ENCODE data around the gene HUNK.

Gene HUNK

GRCh38 chr21:31865429-31865970 lies 7.3 kb upstream of the HUNK start:
- no peak overlapping the region for H2AFZ ChIP-seq (ENCODE audit: low read length)
- H3K4me2 ChIP-seq (ENCODE audit: low read depth, low read length) = peak overlapping the region; percentile 39
- no peaks in the 10 kb centered on the region for H3K9me2 ChIP-seq (replicated peaks; ENCODE audit: insufficient read depth, low read length)
- H3K9ac ChIP-seq (ENCODE audit: low read length) = no peak overlapping the region
- H3K79me2 ChIP-seq (ENCODE audit: low read length) = no peaks in the 10 kb centered on the region
- no peaks in the 10 kb centered on the region for H4K20me1 ChIP-seq (ENCODE audit: insufficient read depth, low read length)
- no peak overlapping the region for H3K4me3 ChIP-seq (ENCODE audit: low read length)
- H3K27ac ChIP-seq (ENCODE audit: low read length) = no peak overlapping the region
- no peaks in the 10 kb centered on the region for H3K36me3 ChIP-seq (replicated peaks; ENCODE audit: insufficient read depth, low read length)
- peaks cover 19% of the 10 kb centered on the region for H3K27me3 ChIP-seq (replicated peaks; ENCODE audit: insufficient read depth, low read length)
- TF ChIP-seq CTCF (IDR thresholded peaks at IDR 0.05; ENCODE audit: low read length) (no peak), EZH2phosphoT487 (IDR thresholded peaks at IDR 0.05; ENCODE audit: low read length) (no peak), EZH2 (optimal IDR thresholded peaks at IDR 0.05; ENCODE audit: low read depth, low read length) (no peak)
- H3K9me3 ChIP-seq (replicated peaks; ENCODE audit: insufficient read depth, low read length) = no peaks in the 10 kb centered on the region
- no peaks in the 10 kb centered on the region for H3F3A ChIP-seq (ENCODE audit: insufficient read depth, low read length)
- no peaks in the 10 kb centered on the region for H3K4me1 ChIP-seq (ENCODE audit: low read length)
- no peak for DNase-seq

GRCh38 chr21:31866077-31866511 lies 6.7 kb upstream of the HUNK start:
- no peaks in the 10 kb centered on the region for H3K79me2 ChIP-seq (ENCODE audit: low read length)
- H3K9me2 ChIP-seq (replicated peaks; ENCODE audit: insufficient read depth, low read length) = no peaks in the 10 kb centered on the region
- H3K4me2 ChIP-seq (ENCODE audit: low read depth, low read length) = peak overlapping the region; percentile 39
- TF ChIP-seq CTCF (IDR thresholded peaks at IDR 0.05; ENCODE audit: low read length) (peak; percentile 95), EZH2 (optimal IDR thresholded peaks at IDR 0.05; ENCODE audit: low read depth, low read length) (no peak)
- no peak overlapping the region for H3K27ac ChIP-seq (ENCODE audit: low read length)
- no peak overlapping the region for H2AFZ ChIP-seq (ENCODE audit: low read length)
- no peak overlapping the region for H3K4me3 ChIP-seq (ENCODE audit: low read length)
- H3K36me3 ChIP-seq (replicated peaks; ENCODE audit: insufficient read depth, low read length) = no peaks in the 10 kb centered on the region
- no peaks in the 10 kb centered on the region for H3K4me1 ChIP-seq (ENCODE audit: low read length)
- DNase-seq = peak; percentile 84
- H3K9me3 ChIP-seq (replicated peaks; ENCODE audit: insufficient read depth, low read length) = no peaks in the 10 kb centered on the region
- H4K20me1 ChIP-seq (ENCODE audit: insufficient read depth, low read length) = no peaks in the 10 kb centered on the region
- no peak overlapping the region for H3K9ac ChIP-seq (ENCODE audit: low read length)
- peaks cover 25% of the 10 kb centered on the region for H3K27me3 ChIP-seq (replicated peaks; ENCODE audit: insufficient read depth, low read length)
- no peaks in the 10 kb centered on the region for H3F3A ChIP-seq (ENCODE audit: insufficient read depth, low read length)

- no peaks in the 10 kb centered on the region for H3K79me2 ChIP-seq (ENCODE audit: low read length)
- no peak overlapping the region for H3K4me3 ChIP-seq (ENCODE audit: low read length)
- H3K4me1 ChIP-seq (ENCODE audit: low read length) = peaks cover 8% of the 10 kb centered on the region
- H3F3A ChIP-seq (ENCODE audit: insufficient read depth, low read length) = peaks cover 5% of the 10 kb centered on the region; the same call in 1 of the 2 replicates
- no peaks in the 10 kb centered on the region for H3K9me2 ChIP-seq (replicated peaks; ENCODE audit: insufficient read depth, low read length)
- no peak for DNase-seq
- no peak overlapping the region for H2AFZ ChIP-seq (ENCODE audit: low read length)
- no peak overlapping the region for H3K4me2 ChIP-seq (ENCODE audit: low read depth, low read length)
- H3K36me3 ChIP-seq (replicated peaks; ENCODE audit: insufficient read depth, low read length) = no peaks in the 10 kb centered on the region
- peaks cover 26% of the 10 kb centered on the region for H3K27me3 ChIP-seq (replicated peaks; ENCODE audit: insufficient read depth, low read length)
- H3K27ac ChIP-seq (ENCODE audit: low read length) = no peak overlapping the region
- no peak for TF ChIP-seq EZH2phosphoT487 (IDR thresholded peaks at IDR 0.05; ENCODE audit: low read length)
- no peak for TF ChIP-seq CTCF (IDR thresholded peaks at IDR 0.05; ENCODE audit: low read length)
- no peak for TF ChIP-seq EZH2 (optimal IDR thresholded peaks at IDR 0.05; ENCODE audit: low read depth, low read length)
- no peaks in the 10 kb centered on the region for H3K9me3 ChIP-seq (replicated peaks; ENCODE audit: insufficient read depth, low read length)
- H3K9ac ChIP-seq (ENCODE audit: low read length) = no peak overlapping the region
- H4K20me1 ChIP-seq (ENCODE audit: insufficient read depth, low read length) = no peaks in the 10 kb centered on the region
Observed at GRCh38 chr21:31869750-31870149, 3.1 kb upstream of the HUNK start.

Data from MM.1S (cell line).